ENCODE measurements around the gene GDF2. TPM values are rescaled to one million over a fixed set of nuclear protein-coding genes. Genes with fewer than 3 reads are reported as not detected.

Gene GDF2
- polyA plus RNA-seq, 1 donor, result not detected

- DNase-seq, result no peak
Observed at GRCh38 chr10:47353351-47353750, 31.1 kb downstream of the GDF2 start.

GRCh38 chr10:47354165-47354564 is 31.9 kb downstream of the GDF2 start:
- no peak for DNase-seq

- no peak for DNase-seq
Observed at GRCh38 chr10:47354900-47355299, 32.6 kb downstream of the GDF2 start.

GRCh38 chr10:47356708-47357107 is 34.5 kb downstream of the GDF2 start:
- DNase-seq, result no peak

GRCh38 chr10:47357131-47357582 is 34.9 kb downstream of the GDF2 start:
- no peak for DNase-seq

- no peak for DNase-seq
Observed at GRCh38 chr10:47357911-47358310, 35.7 kb downstream of the GDF2 start.

GRCh38 chr10:47358457-47358856 is 36.2 kb downstream of the GDF2 start:
- DNase-seq, result no peak

GRCh38 chr10:47359101-47359500 is 36.8 kb downstream of the GDF2 start:
- DNase-seq, result no peak

GRCh38 chr10:47359626-47360418 is 37.6 kb downstream of the GDF2 start:
- DNase-seq, result no peak

GRCh38 chr10:47360419-47361040 is 38.3 kb downstream of the GDF2 start:
- no peak for DNase-seq

GRCh38 chr10:47361293-47361692 is 39.0 kb downstream of the GDF2 start:
- no peak for DNase-seq

- DNase-seq, result no peak
Observed at GRCh38 chr10:47362199-47362598, 39.9 kb downstream of the GDF2 start.

- no peak for DNase-seq
Observed at GRCh38 chr10:47363781-47364180, 41.5 kb downstream of the GDF2 start.

GRCh38 chr10:47364366-47364765 is 42.1 kb downstream of the GDF2 start:
- DNase-seq, result no peak

- DNase-seq, result no peak
Observed at GRCh38 chr10:47364911-47365310, 42.7 kb downstream of the GDF2 start.

- no peak for DNase-seq
Observed at GRCh38 chr10:47365431-47366180, 43.4 kb downstream of the GDF2 start.

GRCh38 chr10:47366181-47366631 is 44.0 kb downstream of the GDF2 start:
- no peak for DNase-seq

- no peak for DNase-seq
Observed at GRCh38 chr10:47366731-47367460, 44.6 kb downstream of the GDF2 start.

- DNase-seq, result no peak
Observed at GRCh38 chr10:47367646-47368045, 45.4 kb downstream of the GDF2 start.

GRCh38 chr10:47368431-47369180 is 46.4 kb downstream of the GDF2 start:
- no peak for DNase-seq

GRCh38 chr10:47369251-47369894 is 47.1 kb downstream of the GDF2 start:
- DNase-seq, result no peak
